HPDE6-E6E7 (cell line): ENCODE results near the gene ACTR1B.
"Not testable (repeated sequence)": the region's sequence is repeated elsewhere in the genome, so short reads cannot be mapped to it uniquely, and the experiment has no call there.

ENCODE experiments used
- DNase-seq: peaks from one replicate; pipeline ENCODE4 v3.0.0; 2011; ENCODE audit warnings: missing footprints; ENCODE audit errors: extremely low spot score

Gene ACTR1B

DNA sequence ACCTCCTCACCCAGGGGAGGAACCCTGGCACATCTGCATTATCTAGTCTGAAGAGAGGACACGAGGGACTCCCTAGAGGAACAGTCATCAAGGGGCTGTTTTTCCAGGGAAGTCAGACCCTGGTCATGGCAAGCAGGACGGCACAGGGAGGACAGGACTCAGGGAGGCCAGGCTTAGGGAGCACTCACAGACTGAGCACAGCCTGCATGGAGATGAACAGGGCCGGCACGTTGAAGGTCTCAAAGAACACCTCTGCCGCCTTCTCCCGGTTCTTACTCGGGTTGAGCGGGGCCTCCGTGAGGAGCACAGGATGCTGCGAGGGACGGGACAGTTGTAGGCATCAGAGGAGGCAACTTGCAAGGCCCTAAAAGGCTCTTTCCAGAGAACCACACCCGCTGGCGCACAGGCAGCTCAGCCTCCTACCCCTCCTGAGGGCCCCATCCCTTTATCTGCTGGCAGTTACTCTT lies 5.1 kb downstream of the ACTR1B start:
- no peak for DNase-seq

GRCh38 chr2:97657986-97658690 lies 5.7 kb downstream of the ACTR1B start:
- DNase-seq, result no peak

DNA sequence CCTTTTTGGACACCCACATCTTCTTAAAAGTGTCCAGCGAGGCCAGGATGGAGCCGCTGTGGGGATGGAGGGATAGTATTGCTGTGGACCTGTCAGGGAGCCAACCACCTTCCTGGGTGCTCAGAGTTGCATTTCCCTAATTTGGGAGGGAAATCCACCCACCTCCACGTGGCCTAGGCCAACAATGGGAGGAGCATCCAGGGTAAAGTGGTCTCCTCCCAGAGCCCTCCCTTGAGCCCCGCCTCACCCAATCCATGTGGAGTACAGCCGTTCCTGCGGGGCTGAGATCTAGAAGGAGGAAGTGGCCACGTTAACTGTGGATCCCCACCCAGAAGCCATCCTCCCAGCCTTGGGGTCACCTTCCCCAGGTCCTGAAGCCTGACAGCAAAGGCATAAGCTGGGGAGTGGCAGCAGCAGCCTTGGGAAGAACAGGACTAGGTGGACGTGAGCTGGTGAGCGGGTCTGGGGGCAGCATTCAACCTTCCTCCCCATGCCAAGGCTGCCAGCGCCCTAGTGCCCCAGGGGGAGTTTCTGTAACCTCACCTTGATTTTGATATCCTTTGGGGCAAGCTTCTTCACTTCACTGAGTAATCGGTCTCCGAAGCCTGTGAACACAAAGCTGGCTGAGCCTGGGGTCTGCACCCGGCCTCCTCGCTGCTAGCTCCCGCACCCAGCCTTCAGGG lies 6.8 kb downstream of the ACTR1B start:
- DNase-seq, result no peak

GRCh38 chr2:97656129-97656755 lies 7.6 kb downstream of the ACTR1B start:
- no peak for DNase-seq

- DNase-seq, result no peak
These were observed 9.1 kb downstream of the ACTR1B start for GRCh38 chr2:97654791-97655190.

DNA sequence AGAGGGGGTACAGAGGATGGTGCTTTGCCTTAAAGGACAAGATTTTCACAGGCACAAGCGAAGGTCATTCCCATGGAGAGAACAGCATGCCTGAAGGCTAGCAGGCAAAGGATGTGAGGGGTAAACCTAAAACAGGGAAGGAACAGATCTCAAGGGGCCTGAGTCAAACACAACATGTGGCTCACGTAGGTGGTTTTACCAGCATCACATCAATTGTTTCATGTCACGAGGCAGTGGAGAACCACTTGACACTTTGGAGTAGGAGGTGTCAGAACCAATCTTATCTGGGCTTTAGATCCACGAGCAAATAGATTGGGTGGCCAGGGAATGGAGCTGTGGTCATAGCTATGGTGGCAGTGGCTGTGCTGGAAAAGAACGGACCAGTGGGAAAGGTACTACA lies 9.5 kb downstream of the ACTR1B start:
- no peak for DNase-seq

DNA sequence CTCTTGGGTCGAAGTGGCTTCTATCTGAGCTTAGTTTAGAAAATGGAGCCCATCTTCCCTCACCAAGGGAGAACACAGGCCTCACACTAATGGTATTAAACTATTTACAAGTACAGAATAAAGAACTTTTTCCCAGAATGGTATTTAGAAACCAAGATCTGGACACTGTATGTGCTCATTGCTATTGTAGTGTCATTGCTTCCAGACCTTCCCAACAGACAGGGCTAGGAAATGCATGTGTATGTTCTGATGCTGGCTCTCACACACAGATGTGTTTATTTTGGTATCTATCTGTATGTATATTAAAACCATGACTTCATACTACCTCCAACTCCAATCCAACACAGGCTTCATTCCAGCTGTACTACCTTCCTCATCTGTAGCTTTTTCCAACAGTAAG lies 10.0 kb downstream of the ACTR1B start:
- DNase-seq, result no peak

GRCh38 chr2:97653473-97653872 lies 10.4 kb downstream of the ACTR1B start:
- DNase-seq, result no peak

DNA sequence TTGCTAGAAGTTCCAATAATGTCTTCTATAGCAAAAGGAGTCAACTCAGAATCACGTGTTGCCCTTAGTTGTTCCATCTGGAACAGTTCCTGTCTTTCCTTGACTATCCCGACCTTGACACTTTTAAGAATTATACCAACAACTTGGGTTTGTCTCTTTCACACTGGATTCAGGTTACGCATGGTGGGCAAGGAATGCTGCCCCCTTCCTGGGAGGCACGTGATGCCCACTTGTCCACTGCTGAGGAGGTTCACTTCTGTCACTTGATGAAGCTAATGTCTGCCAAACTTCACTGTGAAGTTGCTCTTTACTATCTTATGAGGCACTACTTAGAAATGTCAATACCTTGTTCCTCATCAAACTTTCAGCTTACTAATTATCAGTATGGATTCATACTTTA lies 12.7 kb downstream of the ACTR1B start:
- DNase-seq, result no peak

GRCh38 chr2:97646977-97647376 lies 16.9 kb downstream of the ACTR1B start:
- no peak for DNase-seq

DNA sequence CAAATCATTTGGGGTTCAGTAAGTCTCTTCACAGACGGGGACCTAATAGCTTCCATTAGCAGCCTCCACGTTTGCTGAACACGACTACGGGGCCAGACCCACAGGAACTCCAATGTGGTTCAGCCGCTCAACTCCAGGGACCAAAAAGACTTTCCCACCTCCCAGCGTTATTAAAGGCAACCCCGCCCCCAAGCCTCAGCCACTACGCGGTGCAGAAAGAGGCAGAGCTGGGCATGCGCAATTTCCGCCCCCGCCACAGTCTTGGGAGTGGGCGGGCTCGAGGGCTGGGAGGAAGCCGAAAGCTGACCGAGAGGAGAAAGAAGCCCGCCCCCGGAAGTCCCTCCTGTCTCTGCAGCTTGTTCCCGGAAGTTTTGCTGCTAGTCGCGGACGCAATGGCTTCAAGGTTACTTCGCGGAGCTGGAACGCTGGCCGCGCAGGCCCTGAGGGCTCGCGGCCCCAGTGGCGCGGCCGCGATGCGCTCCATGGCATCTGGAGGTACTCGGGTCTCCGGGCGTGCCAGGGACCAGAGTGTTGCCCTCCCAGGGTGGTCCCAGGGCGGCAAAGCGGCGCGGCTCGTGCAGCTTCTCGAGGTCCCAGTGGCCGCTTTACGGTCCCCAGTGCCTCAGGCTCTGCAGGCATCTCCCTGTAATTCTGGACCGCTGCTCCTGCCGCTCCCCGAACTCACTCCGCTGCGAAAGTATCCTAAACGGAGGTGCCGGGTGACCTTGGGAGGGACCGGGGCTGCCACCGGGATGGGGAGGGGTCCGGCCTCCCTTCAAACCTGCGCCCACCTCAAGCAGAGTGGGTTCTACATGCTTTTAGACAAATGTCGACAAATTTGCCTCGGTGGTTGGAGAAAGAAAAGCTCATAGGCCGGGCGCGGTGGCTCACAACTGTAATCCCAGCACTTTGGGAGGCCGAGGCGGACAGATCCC lies 17.9 kb downstream of the ACTR1B start, which contains the start of gene COX5B:
Gene COX5B, plus strand, starts transcription at position 368 of the 935 bp plus-strand sequence. Its CDS starts 25 bp downstream, at position 393.
- peak; percentile 97 for DNase-seq

DNA sequence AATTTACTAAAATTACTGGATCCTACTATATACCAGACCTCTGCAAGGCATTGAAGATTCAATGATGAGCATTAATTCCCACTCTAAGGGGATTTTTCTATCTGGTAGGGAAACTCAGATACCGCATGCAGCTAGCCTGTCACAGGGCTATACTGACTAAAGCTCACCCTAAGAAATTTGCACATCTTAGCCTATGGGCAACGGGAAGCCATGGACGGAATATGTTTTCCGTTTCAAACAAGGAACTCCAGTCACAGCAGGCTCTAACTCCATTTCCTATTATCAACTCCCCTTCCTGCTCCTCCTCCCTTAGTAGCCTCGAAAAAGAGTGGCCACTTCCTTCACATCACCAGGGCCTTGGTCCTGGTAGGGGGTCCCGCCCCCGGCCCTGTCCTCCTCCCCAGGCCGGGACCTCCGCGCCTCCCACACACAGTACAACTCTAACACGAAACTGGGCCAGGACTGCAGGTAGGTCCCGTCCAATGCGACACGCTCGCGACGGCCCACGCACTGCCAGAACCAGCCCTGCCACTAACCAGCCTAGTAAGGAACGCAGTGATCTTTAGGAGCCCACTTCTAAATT lies 18.6 kb downstream of the ACTR1B start:
- no peak for DNase-seq

DNA sequence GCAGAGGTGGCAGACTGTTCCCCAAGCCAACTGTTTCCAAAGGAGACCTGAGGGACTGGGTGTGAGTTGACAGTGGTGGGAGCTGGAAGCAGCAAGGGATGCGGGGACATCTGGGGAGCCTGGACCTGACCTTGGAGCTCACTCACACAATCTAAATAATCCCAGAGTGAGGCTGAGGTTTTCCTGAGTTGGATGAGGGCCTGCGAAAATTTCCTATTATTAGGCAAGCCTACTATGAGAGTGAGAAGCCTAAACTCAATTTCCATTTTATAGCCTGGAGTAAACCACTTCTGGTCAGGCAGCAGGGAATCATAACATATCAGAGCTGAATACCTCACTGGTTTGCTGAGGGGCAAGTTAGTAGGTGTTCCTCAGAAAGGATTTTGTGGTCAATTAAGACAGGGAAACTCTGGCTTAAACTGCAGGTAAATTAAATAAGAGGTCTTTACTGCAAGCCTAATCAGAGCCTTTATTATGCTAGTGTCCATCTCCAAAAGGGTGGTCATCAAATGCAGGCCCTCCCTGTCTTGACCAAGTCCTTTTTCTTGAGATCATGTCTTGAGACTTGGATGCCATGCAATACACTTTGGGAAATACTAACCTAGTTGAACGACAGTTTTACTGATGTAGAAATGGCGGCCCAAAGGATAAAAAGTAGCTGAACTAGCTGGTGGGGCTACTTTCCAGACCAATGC lies 19.7 kb downstream of the ACTR1B start:
- no peak for DNase-seq

DNA sequence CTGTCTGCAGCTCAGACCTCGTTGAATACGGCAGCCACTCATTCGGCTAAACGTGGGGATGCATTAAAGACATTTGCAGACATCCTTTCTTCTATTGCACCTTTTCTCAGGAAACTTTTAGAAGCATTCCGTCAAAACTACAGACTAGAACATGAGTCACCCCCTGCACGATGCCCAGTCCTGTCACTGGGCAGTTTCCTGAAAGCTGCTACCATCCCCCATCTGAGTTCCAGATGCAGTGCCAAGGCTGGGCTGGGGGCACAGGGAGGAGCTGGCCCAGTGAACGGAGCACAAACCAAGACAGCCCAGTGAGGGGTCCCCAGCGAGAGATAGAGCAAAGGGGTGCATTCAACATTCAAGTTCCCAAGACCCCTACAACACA lies 37.8 kb downstream of the ACTR1B start:
- DNase-seq, result not testable (repeated sequence)

- not testable (repeated sequence) for DNase-seq
These were observed 38.3 kb downstream of the ACTR1B start for GRCh38 chr2:97625354-97626048.

GRCh38 chr2:97622976-97623375 lies 40.9 kb downstream of the ACTR1B start:
- DNase-seq, result not testable (repeated sequence)

GRCh38 chr2:97620492-97620891 lies 43.4 kb downstream of the ACTR1B start:
- DNase-seq, result not testable (repeated sequence)

GRCh38 chr2:97618939-97619827 lies 44.7 kb downstream of the ACTR1B start:
- not testable (repeated sequence) for DNase-seq

DNA sequence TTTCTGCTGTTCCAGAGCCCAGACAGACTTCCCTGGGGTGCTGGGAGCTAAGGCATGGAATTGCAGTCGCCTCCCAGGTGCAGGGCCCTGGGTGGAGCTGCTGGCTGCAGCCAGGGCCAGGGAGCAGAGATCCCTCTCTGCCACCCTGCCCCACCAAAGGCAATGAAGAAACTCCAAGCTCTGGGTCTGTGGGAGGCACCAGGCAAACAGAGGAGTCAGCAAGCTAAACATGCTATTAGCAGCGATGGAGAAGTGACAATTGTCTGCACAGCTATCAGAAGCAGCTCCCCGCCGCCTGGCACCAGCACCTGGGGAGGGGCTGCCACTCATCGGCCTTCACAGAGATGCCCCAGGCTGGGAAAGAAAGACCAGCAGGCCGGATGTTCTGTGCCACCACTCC lies 45.9 kb downstream of the ACTR1B start:
- DNase-seq, result no peak
